MCF 10A (cell line): ENCODE measurements around the gene PARD3. TPM values are rescaled to one million over a fixed set of nuclear protein-coding genes. Genes with fewer than 3 reads are reported as not detected.
"Not testable (repeated sequence)": the region's sequence is repeated elsewhere in the genome, so short reads cannot be mapped to it uniquely, and the experiment has no call there.

Source experiments
- BruUV-seq: library from RNA; stranded (reverse); fragments of 400-500 nt; replicated peaks from 2 replicates; lab custom pipeline; 2021; lab: Mats Ljungman, UMichigan
- CTCF ChIA-PET: fragments of 300-600 bp; sonication (Branson Sonifier 250); formaldehyde crosslinking; extraction: SDS; loops from one replicate; lab custom pipeline; 2021; ENCODE audit warnings: antibody characterized with exemption, inconsistent platforms; lab: Yijun Ruan, JAX
- POLR2A ChIA-PET: fragments of 300-600, 350-650 bp; sonication (Branson Sonifier 250); formaldehyde crosslinking; extraction: SDS; loops from one replicate; lab custom pipeline; 2020; ENCODE audit warnings: antibody characterized with exemption, inconsistent platforms; lab: Yijun Ruan, JAX
- DNase-seq: peaks from one replicate; pipeline ENCODE4 v3.0.0-alpha.2; 2018; ENCODE audit not compliant: unreplicated experiment
- H3K27ac Mint-ChIP-seq: one replicate; pipeline ENCODE4 v1.8.0; 2022; ENCODE audit warnings: mild to moderate bottlenecking, low read depth, mixed read lengths; ENCODE audit not compliant: unreplicated experiment
- H3K27me3 Mint-ChIP-seq: one replicate; pipeline ENCODE4 v1.8.0; 2022; ENCODE audit warnings: mixed read lengths; ENCODE audit not compliant: insufficient read depth, unreplicated experiment
- H3K36me3 Mint-ChIP-seq: one replicate; pipeline ENCODE4 v1.8.0; 2022; ENCODE audit warnings: mild to moderate bottlenecking, moderate library complexity, mixed read lengths; ENCODE audit not compliant: insufficient read depth, unreplicated experiment
- H3K4me1 Mint-ChIP-seq: one replicate; pipeline ENCODE4 v1.8.0; 2022; ENCODE audit warnings: mixed read lengths; ENCODE audit not compliant: insufficient read depth, unreplicated experiment
- H3K4me3 Mint-ChIP-seq: one replicate; pipeline ENCODE4 v1.8.0; 2022; ENCODE audit warnings: mild to moderate bottlenecking, moderate library complexity, mixed read lengths; ENCODE audit not compliant: unreplicated experiment
- H3K9me3 Mint-ChIP-seq: one replicate; pipeline ENCODE4 v1.8.0; 2022; ENCODE audit warnings: mixed read lengths; ENCODE audit not compliant: unreplicated experiment
- CTCF ChIP-seq: fragments of 200-600 bp; IDR thresholded peaks from one replicate; pipeline ENCODE4 v1.8.0; 2022; ENCODE audit warnings: antibody characterized with exemption, mild to moderate bottlenecking; ENCODE audit not compliant: unreplicated experiment
- intact Hi-C: fragments of 100-400 bp; cut with micrococcal nuclease; formaldehyde crosslinking; loops from 2 replicates; pipeline ENCODE4 v1.14.1; 2022
- total RNA-seq: library from RNA; stranded (reverse); gene quantifications from 2 replicates; pipeline ENCODE4 v1.2.3, GENCODE V29; 2022

PARD3 gene
- total RNA-seq, 1 experiment from 2014 or later: 70.0 TPM

DNA sequence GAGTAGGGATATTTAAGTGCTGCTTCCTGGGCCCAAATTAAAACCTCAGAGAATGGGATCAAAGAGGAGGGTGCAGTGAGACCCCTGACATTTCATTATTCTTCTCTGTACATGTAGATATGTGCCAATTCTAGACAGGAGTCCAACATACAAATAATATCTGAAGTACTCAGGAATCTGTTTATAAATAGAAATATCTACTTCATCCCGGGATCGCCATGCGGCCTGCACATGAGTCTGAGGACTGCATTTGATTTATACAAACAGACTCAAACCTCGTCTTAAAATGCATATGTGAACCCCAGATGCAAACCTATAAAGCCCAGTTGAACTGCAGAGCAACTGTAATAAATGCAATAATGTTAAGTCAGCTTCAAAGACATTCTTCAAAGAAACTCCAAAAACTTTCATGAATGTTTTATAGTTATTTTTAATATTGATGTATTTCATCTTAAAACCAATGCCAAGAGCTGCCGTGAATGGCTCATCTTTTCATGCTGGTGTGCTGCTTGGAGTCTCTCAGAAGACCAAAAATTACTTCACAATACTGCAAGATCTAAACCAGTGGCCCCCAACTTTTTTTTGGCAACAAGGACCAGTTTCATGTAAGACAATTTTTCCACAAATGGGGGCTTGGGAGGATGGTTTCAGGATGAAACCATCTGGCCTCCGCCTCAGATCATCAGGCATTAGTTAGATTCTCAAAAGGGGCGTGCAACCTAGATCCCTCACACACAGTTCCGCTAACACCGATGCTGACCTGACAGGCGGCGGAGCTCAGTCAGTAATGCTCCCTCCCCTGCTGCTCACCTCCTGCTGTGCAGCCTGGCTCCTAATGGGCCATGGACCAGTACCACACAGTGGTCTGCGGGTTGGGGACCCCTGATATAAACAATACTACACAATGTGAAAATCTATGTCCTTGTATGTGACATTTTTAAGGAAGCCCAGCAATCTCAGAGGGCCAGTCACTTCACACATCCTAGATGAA is 166.9 kb downstream of the PARD3 start:
- DNase-seq: no peak
- Mint-ChIP-seq H3K9me3 (no peaks in the 10 kb centered on the region), H3K27me3 (no peaks in the 10 kb centered on the region), H3K27ac (no peak overlapping the region), H3K4me1 (peaks cover 2% of the 10 kb centered on the region), H3K36me3 (no peaks in the 10 kb centered on the region), H3K4me3 (no peak overlapping the region)
- POLR2A ChIA-PET: no interaction called here
- no peak for TF ChIP-seq CTCF
- intact Hi-C loops: no loop called here
- CTCF ChIA-PET: interaction anchor here (0.6 to 2.0 kb wide), 5 partner anchors 10 to 1327 kb away, joined by 3 to 13 read pairs (median 4); no protein-coding TSS in a partner anchor
- no TSS peak for BruUV-seq

- ChIA-PET POLR2A (interaction anchor here (0.6 kb wide), 1 partner anchor 19 kb away, joined by 3 read pairs; no protein-coding TSS in a partner anchor), CTCF (interaction anchor here (0.6 to 2.2 kb wide), 4 partner anchors 8 to 1326 kb away, joined by 3 to 15 read pairs (median 8); no protein-coding TSS in a partner anchor)
- no peak for DNase-seq
- Mint-ChIP-seq H3K36me3 (no peaks in the 10 kb centered on the region), H3K27me3 (no peaks in the 10 kb centered on the region), H3K4me1 (peaks cover 11% of the 10 kb centered on the region), H3K27ac (no peak overlapping the region), H3K4me3 (no peak overlapping the region), H3K9me3 (no peaks in the 10 kb centered on the region)
- no TSS peak for BruUV-seq
- intact Hi-C loops: no loop called here
- no peak for TF ChIP-seq CTCF
Measured at GRCh38 chr10:34647160-34647559, 167.9 kb downstream of the PARD3 start.

DNA sequence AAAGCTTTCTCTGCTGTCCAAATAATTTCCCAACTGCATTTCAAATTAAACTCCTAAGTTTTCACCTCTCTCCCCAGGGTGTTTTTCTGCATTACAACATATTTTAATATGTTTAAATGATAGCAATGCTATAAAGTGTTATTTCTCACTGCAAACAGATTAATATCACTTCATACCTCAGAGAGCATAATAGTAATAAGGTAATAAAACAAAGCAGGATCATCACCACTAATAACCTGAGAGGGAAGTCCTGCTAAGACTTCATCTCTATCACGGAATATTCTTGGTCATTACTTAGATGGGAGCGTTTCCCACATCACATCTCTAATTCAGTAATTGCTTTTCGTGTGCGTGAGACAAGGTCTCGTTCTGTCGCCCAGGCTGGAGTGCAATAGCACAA is 168.8 kb downstream of the PARD3 start:
- Mint-ChIP-seq H3K9me3 (no peaks in the 10 kb centered on the region), H3K27ac (no peak overlapping the region), H3K4me3 (no peak overlapping the region), H3K36me3 (no peaks in the 10 kb centered on the region), H3K27me3 (no peaks in the 10 kb centered on the region), H3K4me1 (peaks cover 11% of the 10 kb centered on the region)
- POLR2A ChIA-PET: no interaction called here
- intact Hi-C loops: no loop called here
- CTCF ChIA-PET: interaction anchor here (0.6 to 2.2 kb wide), 4 partner anchors 8 to 20 kb away, joined by 3 to 15 read pairs (median 8); no protein-coding TSS in a partner anchor
- DNase-seq: no peak
- BruUV-seq: no TSS peak
- TF ChIP-seq CTCF: no peak

- H3K27ac Mint-ChIP-seq, POLR2A ChIA-PET, DNase-seq, BruUV-seq, H3K9me3 Mint-ChIP-seq, H3K36me3 Mint-ChIP-seq, H3K4me3 Mint-ChIP-seq, intact Hi-C loops, H3K27me3 Mint-ChIP-seq: not testable (repeated sequence)
- CTCF ChIA-PET: interaction anchor here (0.5 to 2.2 kb wide), 2 partner anchors 11 to 343 kb away, joined by 4 to 15 read pairs; no protein-coding TSS in a partner anchor
- H3K4me1 Mint-ChIP-seq: peaks cover 14% of the 10 kb centered on the region
Measured at GRCh38 chr10:34644815-34645214, 170.3 kb downstream of the PARD3 start.
